ENCODE results near the gene ANKRD52. TPM values are rescaled to one million over a fixed set of nuclear protein-coding genes. Genes with fewer than 3 reads are reported as not detected.

Gene ANKRD52
- total and polyA plus RNA-seq, 10 of the 15 experiments (the other 5 are each of a cell fraction or from before 2014, with no cell fraction given), result 0.90 to 55.3 (median 16.1) TPM

- TF ChIP-seq, protein P1, sequence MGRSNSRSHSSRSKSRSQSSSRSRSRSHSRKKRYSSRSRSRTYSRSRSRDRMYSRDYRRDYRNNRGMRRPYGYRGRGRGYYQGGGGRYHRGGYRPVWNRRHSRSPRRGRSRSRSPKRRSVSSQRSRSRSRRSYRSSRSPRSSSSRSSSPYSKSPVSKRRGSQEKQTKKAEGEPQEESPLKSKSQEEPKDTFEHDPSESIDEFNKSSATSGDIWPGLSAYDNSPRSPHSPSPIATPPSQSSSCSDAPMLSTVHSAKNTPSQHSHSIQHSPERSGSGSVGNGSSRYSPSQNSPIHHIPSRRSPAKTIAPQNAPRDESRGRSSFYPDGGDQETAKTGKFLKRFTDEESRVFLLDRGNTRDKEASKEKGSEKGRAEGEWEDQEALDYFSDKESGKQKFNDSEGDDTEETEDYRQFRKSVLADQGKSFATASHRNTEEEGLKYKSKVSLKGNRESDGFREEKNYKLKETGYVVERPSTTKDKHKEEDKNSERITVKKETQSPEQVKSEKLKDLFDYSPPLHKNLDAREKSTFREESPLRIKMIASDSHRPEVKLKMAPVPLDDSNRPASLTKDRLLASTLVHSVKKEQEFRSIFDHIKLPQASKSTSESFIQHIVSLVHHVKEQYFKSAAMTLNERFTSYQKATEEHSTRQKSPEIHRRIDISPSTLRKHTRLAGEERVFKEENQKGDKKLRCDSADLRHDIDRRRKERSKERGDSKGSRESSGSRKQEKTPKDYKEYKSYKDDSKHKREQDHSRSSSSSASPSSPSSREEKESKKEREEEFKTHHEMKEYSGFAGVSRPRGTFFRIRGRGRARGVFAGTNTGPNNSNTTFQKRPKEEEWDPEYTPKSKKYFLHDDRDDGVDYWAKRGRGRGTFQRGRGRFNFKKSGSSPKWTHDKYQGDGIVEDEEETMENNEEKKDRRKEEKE (IDR thresholded peaks at IDR 0.05), result no peak
- no peak for TF ChIP-seq HCFC1 (IDR thresholded peaks at IDR 0.05; ENCODE audit: low read length)
- TF ChIP-seq, protein P2, sequence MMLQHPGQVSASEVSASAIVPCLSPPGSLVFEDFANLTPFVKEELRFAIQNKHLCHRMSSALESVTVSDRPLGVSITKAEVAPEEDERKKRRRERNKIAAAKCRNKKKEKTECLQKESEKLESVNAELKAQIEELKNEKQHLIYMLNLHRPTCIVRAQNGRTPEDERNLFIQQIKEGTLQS (IDR thresholded peaks at IDR 0.05; ENCODE audit: borderline replicate concordance, extremely low read depth, low read depth, low read length), result no peak
- no peak for TF ChIP-seq ETV6 (conservative IDR thresholded peaks at IDR 0.05 in 1 of 2, IDR thresholded peaks at IDR 0.05 in 1 of 2; ENCODE audit: borderline replicate concordance in 1 of 2, low read depth in 1 of 2)
- no peak for TF ChIP-seq MTA2 (IDR thresholded peaks at IDR 0.05; ENCODE audit: low read depth)
- TF ChIP-seq CBX5 (IDR thresholded peaks at IDR 0.05; ENCODE audit: low read depth), result no peak
- no peak for TF ChIP-seq ZNF384 (IDR thresholded peaks at IDR 0.05; ENCODE audit: borderline replicate concordance, low read depth, low read length)
- 0 out of 2 replicates have a peak, but pooled peaks have one; percentile 37 for TF ChIP-seq ZNF24 (IDR thresholded peaks at IDR 0.05)
- 0 out of 2 replicates have a peak, but pooled peaks have one; percentile 1 for TF ChIP-seq MAX (IDR thresholded peaks at IDR 0.05; ENCODE audit: low read depth, low read length)
- no peak for TF ChIP-seq SUZ12 (IDR thresholded peaks at IDR 0.05; ENCODE audit: unreplicated experiment)
- no peak for TF ChIP-seq HDAC6 (IDR thresholded peaks at IDR 0.05; ENCODE audit: unreplicated experiment)
- TF ChIP-seq, protein P3, sequence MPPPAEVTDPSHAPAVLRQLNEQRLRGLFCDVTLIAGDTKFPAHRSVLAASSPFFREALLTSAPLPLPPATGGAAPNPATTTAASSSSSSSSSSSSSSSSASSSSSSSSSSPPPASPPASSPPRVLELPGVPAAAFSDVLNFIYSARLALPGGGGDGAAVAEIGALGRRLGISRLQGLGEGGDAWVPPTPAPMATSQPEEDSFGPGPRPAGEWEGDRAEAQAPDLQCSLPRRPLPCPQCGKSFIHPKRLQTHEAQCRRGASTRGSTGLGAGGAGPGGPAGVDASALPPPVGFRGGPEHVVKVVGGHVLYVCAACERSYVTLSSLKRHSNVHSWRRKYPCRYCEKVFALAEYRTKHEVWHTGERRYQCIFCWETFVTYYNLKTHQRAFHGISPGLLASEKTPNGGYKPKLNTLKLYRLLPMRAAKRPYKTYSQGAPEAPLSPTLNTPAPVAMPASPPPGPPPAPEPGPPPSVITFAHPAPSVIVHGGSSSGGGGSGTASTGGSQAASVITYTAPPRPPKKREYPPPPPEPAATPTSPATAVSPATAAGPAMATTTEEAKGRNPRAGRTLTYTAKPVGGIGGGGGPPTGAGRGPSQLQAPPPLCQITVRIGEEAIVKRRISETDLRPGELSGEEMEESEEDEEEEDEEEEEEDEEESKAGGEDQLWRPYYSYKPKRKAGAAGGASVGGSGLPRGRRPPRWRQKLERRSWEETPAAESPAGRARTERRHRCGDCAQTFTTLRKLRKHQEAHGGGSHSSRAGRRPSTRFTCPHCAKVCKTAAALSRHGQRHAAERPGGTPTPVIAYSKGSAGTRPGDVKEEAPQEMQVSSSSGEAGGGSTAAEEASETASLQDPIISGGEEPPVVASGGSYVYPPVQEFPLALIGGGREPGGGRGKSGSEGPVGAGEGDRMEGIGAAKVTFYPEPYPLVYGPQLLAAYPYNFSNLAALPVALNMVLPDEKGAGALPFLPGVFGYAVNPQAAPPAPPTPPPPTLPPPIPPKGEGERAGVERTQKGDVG (CRISPR knock-in tag; IDR thresholded peaks at IDR 0.05), result no peak
- no peak for TF ChIP-seq ASH2L (IDR thresholded peaks at IDR 0.05; ENCODE audit: borderline replicate concordance, low read depth)
- no peak for TF ChIP-seq EED (IDR thresholded peaks at IDR 0.05; ENCODE audit: low read depth)
- no peak for TF ChIP-seq POU2F2 (IDR thresholded peaks at IDR 0.05; ENCODE audit: borderline replicate concordance, low read depth, low read length)
- no peak for TF ChIP-seq MLLT1 (IDR thresholded peaks at IDR 0.05)
- TF ChIP-seq SMARCA5 (IDR thresholded peaks at IDR 0.05), result peak; percentile 100
- TF ChIP-seq SIN3A (IDR thresholded peaks at IDR 0.05; ENCODE audit: low read depth, low read length), result no peak; the same call in 1 of the 2 replicates
- TF ChIP-seq MEF2B (IDR thresholded peaks at IDR 0.05; ENCODE audit: partially characterized antibody, poor library complexity, severe bottlenecking), result no peak
- no peak for TF ChIP-seq RBBP5 (conservative IDR thresholded peaks at IDR 0.05)
- TF ChIP-seq RB1 (IDR thresholded peaks at IDR 0.05; ENCODE audit: borderline replicate concordance), result no peak
- TF ChIP-seq NFIC (IDR thresholded peaks at IDR 0.05; ENCODE audit: low read depth, low read length), result no peak
Measured at GRCh38 chr12:56189099-56189917, 68.9 kb downstream of the ANKRD52 start, which contains the start of gene SMARCC2 (continued).

Data from GM12878 (cell line).